Gastrocnemius medialis (tissue), 4 donors: ENCODE data around the gene GYG1.

Experiments used
- POLR2A ChIP-seq, 2 donors: fragments of 450-650 bp; IDR thresholded peaks; one replicate each; pipeline ENCODE4 v1.6.1; 2017; ENCODE audit warnings: antibody characterized with exemption in 2 of 2, mild to moderate bottlenecking in 2 of 2, moderate library complexity in 2 of 2
- TF ChIP-seq, protein P1 (sequence below), 5 experiments: fragments of 450-650 bp in 3 of 5; fragments of 200-600 bp in 2 of 5; sonication (generic) in 2 of 5; IDR thresholded peaks in 4 of 5; conservative IDR thresholded peaks in 1 of 5; 1 replicate in 4 of 5; 2 replicates in 1 of 5; pipeline ENCODE4 v1.5.1; 2016 to 2019; ENCODE audit warnings: antibody characterized with exemption in 5 of 5, mild to moderate bottlenecking in 3 of 5, moderate library complexity in 3 of 5

DNA sequence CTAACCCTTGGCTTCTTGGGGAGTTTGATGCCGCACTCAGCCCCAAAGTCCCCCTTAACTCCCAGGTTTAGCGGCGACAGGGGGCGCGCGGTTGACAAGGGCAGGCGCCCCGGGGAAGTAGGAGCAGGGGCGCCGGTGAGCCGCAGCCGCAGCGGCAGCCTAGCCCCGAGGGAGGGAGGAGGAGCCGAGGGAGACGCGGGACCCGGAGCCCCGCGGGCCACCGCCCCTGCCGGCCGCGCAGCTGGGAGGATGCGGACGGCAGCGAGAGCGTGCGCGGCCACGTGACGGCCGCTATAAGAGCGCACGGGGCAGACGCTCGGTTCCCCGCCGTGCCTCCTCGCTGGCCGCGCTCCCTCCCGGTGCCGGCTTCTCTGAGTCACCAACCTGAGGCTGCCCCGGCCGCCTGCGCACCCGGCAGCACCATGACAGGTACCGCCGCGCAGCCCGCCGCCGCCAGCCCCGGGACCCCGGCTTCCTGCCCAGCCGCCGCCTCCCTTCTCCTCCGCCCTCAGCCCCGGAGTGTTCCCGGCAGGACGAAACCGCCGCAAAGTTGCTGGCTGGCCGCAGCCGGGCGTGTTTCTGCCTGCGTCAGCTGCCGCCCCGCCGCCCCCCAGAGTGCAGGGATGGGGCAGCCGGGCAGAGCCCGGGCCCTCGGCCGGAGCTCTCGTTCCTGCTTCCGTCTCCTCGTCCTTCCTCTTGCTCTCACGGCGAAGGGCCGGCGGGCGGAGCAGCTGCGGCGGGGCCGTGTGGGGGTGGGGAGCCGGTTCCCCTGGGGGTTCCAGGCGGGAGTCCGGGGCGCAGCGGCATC, at the start of gene GYG1:
- peak; percentile 98 to 99 for TF ChIP-seq POLR2A (IDR thresholded peaks at IDR 0.05)
- TF ChIP-seq, protein P1, sequence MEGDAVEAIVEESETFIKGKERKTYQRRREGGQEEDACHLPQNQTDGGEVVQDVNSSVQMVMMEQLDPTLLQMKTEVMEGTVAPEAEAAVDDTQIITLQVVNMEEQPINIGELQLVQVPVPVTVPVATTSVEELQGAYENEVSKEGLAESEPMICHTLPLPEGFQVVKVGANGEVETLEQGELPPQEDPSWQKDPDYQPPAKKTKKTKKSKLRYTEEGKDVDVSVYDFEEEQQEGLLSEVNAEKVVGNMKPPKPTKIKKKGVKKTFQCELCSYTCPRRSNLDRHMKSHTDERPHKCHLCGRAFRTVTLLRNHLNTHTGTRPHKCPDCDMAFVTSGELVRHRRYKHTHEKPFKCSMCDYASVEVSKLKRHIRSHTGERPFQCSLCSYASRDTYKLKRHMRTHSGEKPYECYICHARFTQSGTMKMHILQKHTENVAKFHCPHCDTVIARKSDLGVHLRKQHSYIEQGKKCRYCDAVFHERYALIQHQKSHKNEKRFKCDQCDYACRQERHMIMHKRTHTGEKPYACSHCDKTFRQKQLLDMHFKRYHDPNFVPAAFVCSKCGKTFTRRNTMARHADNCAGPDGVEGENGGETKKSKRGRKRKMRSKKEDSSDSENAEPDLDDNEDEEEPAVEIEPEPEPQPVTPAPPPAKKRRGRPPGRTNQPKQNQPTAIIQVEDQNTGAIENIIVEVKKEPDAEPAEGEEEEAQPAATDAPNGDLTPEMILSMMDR (IDR thresholded peaks at IDR 0.05 in 4 of 5, conservative IDR thresholded peaks at IDR 0.05 in 1 of 5) = peak in 4 of 5 experiments; percentile 23 to 53 (median 35)
